GM21576 (cell line): ENCODE measurements around the gene TUBA3D.
"Not testable (repeated sequence)": the region's sequence is repeated elsewhere in the genome, so short reads cannot be mapped to it uniquely, and the experiment has no call there.

Experiments
- ATAC-seq: cut with Tn5 transposase; IDR thresholded peaks from one replicate; pipeline ENCODE4 v1.9.1; 2021; ENCODE audit warnings: mild to moderate bottlenecking, moderate library complexity; ENCODE audit not compliant: unreplicated experiment

TUBA3D gene

GRCh38 chr2:131530626-131531344 is 54.9 kb downstream of the TUBA3D start:
- not testable (repeated sequence) for ATAC-seq

DNA sequence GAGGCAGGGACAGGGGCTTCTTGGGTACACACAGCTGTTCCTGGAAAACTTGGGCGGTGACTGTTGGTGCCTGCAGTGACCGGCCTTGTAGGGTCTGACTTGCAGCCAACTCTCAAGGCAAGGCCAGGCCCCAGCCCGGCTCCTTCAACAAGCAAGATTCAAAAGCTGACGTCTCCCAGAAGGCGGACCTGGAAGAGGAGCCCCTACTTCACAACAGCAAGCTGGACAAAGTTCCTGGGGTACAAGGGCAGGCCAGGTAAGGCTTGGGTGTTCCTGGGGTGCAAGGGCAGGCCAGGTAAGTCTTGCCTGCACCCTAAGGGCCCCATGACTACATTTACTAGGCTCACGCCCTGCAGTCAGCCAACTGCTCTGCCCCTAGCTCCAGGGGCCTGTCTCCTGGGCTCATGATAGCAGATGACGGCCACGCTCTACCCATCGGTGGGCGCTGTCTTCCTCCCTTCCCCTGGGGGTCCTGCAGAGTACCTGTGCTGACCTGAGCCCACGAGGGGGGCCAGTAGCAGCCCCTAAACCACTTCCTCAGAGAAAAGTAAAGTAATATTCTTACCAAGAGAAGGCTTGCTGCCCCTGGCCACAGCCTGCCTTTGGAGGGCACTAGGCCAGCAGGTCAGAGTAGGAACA is 55.7 kb downstream of the TUBA3D start:
- not testable (repeated sequence) for ATAC-seq
